22Rv1 (cell line): ENCODE results near the gene PAM16.

Experiments
- ZFX ChIP-seq: fragments of 450-650 bp; IDR thresholded peaks from 2 replicates; pipeline ENCODE4 v1.6.1; 2017; ENCODE audit warnings: antibody characterized with exemption, borderline replicate concordance
- TF ChIP-seq, protein P1 (sequence below): fragments of 450-650 bp; IDR thresholded peaks from 2 replicates; pipeline ENCODE4 v1.5.1; 2017; ENCODE audit warnings: mild to moderate bottlenecking

DNA sequence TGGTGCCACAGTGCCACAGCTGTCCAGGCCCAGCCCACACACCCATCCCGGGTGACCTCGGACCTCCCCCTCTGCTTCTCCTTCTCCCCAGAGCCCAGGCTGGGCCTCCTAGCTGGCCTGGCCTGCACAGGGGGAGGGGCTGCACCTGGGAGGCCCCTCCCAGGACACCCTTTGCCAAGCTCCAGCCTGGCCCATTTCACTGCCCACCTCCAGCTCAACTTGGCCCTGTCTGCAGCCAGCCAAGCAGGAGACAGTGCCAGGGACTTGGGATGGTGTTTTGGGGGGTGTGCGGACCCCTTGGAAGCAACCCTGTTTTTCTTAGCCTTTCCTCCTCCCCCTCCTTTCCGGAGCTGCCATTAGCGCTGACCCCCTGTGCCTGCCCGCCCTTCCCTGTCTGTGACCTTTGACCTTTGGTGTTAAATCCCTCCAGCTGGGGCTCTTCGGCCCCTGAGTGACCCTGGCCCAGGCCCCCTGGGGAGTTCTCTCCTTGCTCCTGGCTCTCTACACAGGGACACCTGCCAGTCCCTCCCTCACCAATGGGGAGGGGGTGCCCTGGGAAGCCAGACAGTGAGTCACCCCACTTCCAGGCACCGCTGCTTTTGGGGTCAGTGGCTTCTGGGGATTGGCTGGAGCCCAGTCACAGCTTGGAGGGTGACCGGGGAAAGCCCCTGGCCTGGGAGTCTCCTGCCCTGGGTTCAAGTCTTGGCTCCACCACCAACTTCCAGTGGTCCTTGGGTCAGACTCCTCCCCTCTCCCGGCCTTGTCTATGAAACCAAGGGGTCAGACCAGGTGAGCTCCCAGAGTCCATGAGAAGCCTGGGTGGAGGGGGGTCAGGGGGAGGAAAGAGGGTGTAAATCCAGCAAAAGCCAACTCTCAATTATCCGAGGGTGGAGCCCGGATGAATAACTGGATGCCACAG lies 33.3 kb downstream of the PAM16 start:
- TF ChIP-seq, protein P1, sequence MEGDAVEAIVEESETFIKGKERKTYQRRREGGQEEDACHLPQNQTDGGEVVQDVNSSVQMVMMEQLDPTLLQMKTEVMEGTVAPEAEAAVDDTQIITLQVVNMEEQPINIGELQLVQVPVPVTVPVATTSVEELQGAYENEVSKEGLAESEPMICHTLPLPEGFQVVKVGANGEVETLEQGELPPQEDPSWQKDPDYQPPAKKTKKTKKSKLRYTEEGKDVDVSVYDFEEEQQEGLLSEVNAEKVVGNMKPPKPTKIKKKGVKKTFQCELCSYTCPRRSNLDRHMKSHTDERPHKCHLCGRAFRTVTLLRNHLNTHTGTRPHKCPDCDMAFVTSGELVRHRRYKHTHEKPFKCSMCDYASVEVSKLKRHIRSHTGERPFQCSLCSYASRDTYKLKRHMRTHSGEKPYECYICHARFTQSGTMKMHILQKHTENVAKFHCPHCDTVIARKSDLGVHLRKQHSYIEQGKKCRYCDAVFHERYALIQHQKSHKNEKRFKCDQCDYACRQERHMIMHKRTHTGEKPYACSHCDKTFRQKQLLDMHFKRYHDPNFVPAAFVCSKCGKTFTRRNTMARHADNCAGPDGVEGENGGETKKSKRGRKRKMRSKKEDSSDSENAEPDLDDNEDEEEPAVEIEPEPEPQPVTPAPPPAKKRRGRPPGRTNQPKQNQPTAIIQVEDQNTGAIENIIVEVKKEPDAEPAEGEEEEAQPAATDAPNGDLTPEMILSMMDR, result no peak
- TF ChIP-seq ZFX, result no peak
